HL-60/S4 treated with retinoic acid at 250 ng/mL for 4 days and 3 days (cell line): ENCODE data around the gene SIX2.

Source experiments
- in situ Hi-C: fragments of 300-500 bp; cut with MboI; formaldehyde crosslinking; loops from 2 replicates; pipeline ENCODE4 v1.7.0; 2022; ENCODE audit warnings: low sequenced_read_pairs

Gene SIX2

GRCh38 chr2:44972771-44973535, 36.3 kb downstream of the SIX2 start:
- in situ Hi-C loops: loop anchor here (25.0 kb wide), 3 partner anchors 486 to 936 kb away; no protein-coding TSS in a partner anchor

- in situ Hi-C loops: loop anchor here (25.0 kb wide), 3 partner anchors 484 to 934 kb away; no protein-coding TSS in a partner anchor
Observed at GRCh38 chr2:44970846-44971450, 38.3 kb downstream of the SIX2 start.

GRCh38 chr2:44969936-44970335, 39.3 kb downstream of the SIX2 start:
- in situ Hi-C loops: loop anchor here (25.0 kb wide), 3 partner anchors 483 to 933 kb away; no protein-coding TSS in a partner anchor

GRCh38 chr2:44967727-44968432, 41.4 kb downstream of the SIX2 start:
- in situ Hi-C loops: loop anchor here (25.0 kb wide), 3 partner anchors 481 to 931 kb away; no protein-coding TSS in a partner anchor

- in situ Hi-C loops: loop anchor here (25.0 kb wide), 3 partner anchors 480 to 930 kb away; no protein-coding TSS in a partner anchor
Observed at GRCh38 chr2:44967056-44967455, 42.2 kb downstream of the SIX2 start.

- in situ Hi-C loops: loop anchor here (25.0 kb wide), 3 partner anchors 478 to 928 kb away; no protein-coding TSS in a partner anchor
Observed at GRCh38 chr2:44965684-44966083, 43.6 kb downstream of the SIX2 start.

- in situ Hi-C loops: loop anchor here (25.0 kb wide), 3 partner anchors 477 to 927 kb away; no protein-coding TSS in a partner anchor
Observed at GRCh38 chr2:44964752-44965236, 44.5 kb downstream of the SIX2 start.

- in situ Hi-C loops: loop anchor here (25.0 kb wide), 3 partner anchors 475 to 925 kb away; no protein-coding TSS in a partner anchor
Observed at GRCh38 chr2:44962176-44962695, 47.0 kb downstream of the SIX2 start.

GRCh38 chr2:44960871-44961270, 48.4 kb downstream of the SIX2 start:
- in situ Hi-C loops: loop anchor here (25.0 kb wide), 3 partner anchors 474 to 924 kb away; no protein-coding TSS in a partner anchor

GRCh38 chr2:44959855-44960254, 49.4 kb downstream of the SIX2 start:
- in situ Hi-C loops: loop anchor here (25.0 kb wide), 3 partner anchors 473 to 923 kb away; no protein-coding TSS in a partner anchor

GRCh38 chr2:44957656-44958327, 51.5 kb downstream of the SIX2 start:
- in situ Hi-C loops: loop anchor here (25.0 kb wide), 3 partner anchors 470 to 920 kb away; no protein-coding TSS in a partner anchor

- in situ Hi-C loops: loop anchor here (25.0 kb wide), 3 partner anchors 470 to 920 kb away; no protein-coding TSS in a partner anchor
Observed at GRCh38 chr2:44956843-44957242, 52.4 kb downstream of the SIX2 start.

GRCh38 chr2:44955593-44956392, 53.5 kb downstream of the SIX2 start:
- in situ Hi-C loops: loop anchor here (25.0 kb wide), 3 partner anchors 468 to 918 kb away; no protein-coding TSS in a partner anchor
